ENCODE measurements around the gene AKIRIN1. TPM values are rescaled to one million over a fixed set of nuclear protein-coding genes. Genes with fewer than 3 reads are reported as not detected.
"Not testable (repeated sequence)": the region's sequence is repeated elsewhere in the genome, so short reads cannot be mapped to it uniquely, and the experiment has no call there.

Gene AKIRIN1
- total RNA-seq, 2 donors from 2014 or later, result 128 to 137 TPM

DNA sequence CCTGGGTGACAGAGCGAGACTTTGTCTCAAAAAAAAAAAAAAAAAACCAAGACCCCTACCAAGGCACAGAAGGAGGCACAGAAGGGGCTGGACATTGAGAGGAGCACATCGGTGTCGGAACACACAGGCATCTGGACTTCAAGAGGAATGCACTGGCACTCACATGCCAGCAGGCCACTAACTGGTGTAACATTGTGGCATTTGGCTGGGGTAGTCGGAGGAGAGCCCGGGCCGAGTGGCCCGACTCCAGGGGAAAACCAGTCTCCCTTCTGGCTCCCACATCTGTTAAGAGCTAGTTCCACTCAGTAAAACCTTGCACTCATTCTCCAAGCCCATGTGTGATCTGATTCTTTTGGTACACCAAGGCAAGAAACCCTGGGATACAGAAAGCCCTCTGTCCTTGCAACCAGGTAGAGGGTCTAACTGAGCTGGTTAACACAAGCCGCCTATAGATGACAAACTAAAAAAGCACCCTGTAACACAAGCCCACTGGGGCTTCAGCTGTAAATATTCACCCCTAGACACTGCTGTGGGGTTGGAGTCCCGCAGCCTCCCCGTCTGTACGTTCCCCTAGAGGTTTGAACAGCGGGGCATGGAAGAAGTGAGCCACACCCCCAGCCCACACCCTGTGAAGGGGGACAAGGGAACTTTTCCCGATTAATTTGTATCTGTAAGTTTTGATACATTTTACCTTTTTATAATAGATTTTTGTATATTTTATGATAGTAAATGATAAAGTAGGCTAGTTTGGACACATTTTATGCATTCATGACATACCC, 17.2 kb upstream of the AKIRIN1 start:
- H3K9me3 Mint-ChIP-seq, result peaks cover 16% of the 10 kb centered on the region

DNA sequence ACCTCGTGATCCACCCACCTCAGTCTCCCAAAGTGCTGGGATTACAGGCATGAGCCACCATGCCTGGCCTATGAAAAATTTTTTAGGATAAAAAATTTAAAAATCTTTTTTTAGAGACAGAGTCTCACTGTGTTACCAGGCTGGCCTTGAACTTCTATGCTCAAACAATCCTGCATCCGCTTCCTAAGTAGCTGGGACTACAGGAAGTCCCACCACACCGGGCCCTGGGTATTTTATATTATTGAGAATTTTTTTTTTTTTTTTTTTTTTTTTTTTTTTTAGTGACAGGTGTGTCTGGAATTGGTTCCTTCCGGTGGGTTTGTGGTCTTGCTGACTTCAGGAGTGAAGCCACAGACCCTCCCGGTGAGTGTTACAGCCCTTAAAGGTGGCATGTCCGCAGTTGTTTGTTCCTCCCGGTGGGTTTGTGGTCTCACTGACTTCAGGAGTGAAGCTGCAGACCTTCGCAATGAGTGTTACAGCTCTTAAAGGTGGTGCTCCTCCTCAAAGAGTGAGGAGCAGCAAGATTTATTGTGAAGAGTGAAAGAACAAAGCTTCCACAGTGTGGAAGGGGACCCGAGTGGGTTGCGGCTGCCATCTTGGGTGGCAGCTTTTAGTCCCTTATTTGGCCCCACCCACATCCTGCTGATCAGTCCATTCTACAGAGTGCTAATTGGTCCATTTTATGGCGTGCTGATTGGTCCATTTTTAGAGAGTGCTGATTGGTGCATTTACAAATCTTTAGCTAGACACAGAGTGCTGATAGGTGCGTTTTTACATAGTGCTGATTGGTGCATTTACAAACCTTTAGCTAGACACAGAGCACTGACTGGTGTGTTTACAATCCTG, 13.5 kb upstream of the AKIRIN1 start:
- H3K4me1 Mint-ChIP-seq; H3K4me1 ChIP-seq (ENCODE audit: control insufficient read depth, insufficient read depth, low read length); H3K27me3 ChIP-seq (ENCODE audit: control insufficient read depth, insufficient read depth, low read length, poor library complexity, severe bottlenecking); H3K27ac ChIP-seq (ENCODE audit: low read depth, low read length); H3K36me3 Mint-ChIP-seq (ENCODE audit: low read depth); H3K4me3 ChIP-seq (ENCODE audit: low read length); H3K36me3 ChIP-seq (ENCODE audit: control insufficient read depth, insufficient read depth, low read length); H3K9me3 ChIP-seq (ENCODE audit: control insufficient read depth, low read length); DNase-seq; H3K27ac Mint-ChIP-seq; H3K27me3 Mint-ChIP-seq (ENCODE audit: insufficient read depth); H3K4me3 Mint-ChIP-seq; H3K9ac ChIP-seq (ENCODE audit: extremely low read depth, low read length, poor library complexity, severe bottlenecking): not testable (repeated sequence)
- 91 to 96% methylated on average over 9 to 12 of the region's 12 CpGs for WGBS, 2 experiments (ENCODE audit: insufficient coverage in 1 of 2, insufficient read length in 1 of 2)
- H3K9me3 Mint-ChIP-seq, result peaks cover 32% of the 10 kb centered on the region

More for the DNA sequence above, 17.2 kb upstream of the AKIRIN1 start:
- no peak overlapping the region for H3K9ac ChIP-seq (ENCODE audit: extremely low read depth, low read length, poor library complexity, severe bottlenecking)
- H3K36me3 ChIP-seq (ENCODE audit: control insufficient read depth, insufficient read depth, low read length), result no peaks in the 10 kb centered on the region
- 89 to 97% methylated on average over 6 to 12 of the region's 13 CpGs for WGBS, 2 experiments (ENCODE audit: insufficient coverage in 1 of 2, insufficient read length in 1 of 2)
- H3K4me1 Mint-ChIP-seq, result peaks cover 7% of the 10 kb centered on the region
- no peak overlapping the region for H3K4me3 ChIP-seq (ENCODE audit: low read length)
- H3K36me3 Mint-ChIP-seq (ENCODE audit: low read depth), result no peaks in the 10 kb centered on the region
- H3K27ac Mint-ChIP-seq, result no peak overlapping the region
- no peak for DNase-seq
- H3K27me3 Mint-ChIP-seq (ENCODE audit: insufficient read depth), result peaks cover 10% of the 10 kb centered on the region
- H3K9me3 ChIP-seq (ENCODE audit: control insufficient read depth, low read length), result peaks cover 6% of the 10 kb centered on the region
- no peaks in the 10 kb centered on the region for H3K4me1 ChIP-seq (ENCODE audit: control insufficient read depth, insufficient read depth, low read length)
- no peaks in the 10 kb centered on the region for H3K27me3 ChIP-seq (ENCODE audit: control insufficient read depth, insufficient read depth, low read length, poor library complexity, severe bottlenecking)
- H3K27ac ChIP-seq (ENCODE audit: low read depth, low read length), result no peak overlapping the region
- TF ChIP-seq, protein P1, sequence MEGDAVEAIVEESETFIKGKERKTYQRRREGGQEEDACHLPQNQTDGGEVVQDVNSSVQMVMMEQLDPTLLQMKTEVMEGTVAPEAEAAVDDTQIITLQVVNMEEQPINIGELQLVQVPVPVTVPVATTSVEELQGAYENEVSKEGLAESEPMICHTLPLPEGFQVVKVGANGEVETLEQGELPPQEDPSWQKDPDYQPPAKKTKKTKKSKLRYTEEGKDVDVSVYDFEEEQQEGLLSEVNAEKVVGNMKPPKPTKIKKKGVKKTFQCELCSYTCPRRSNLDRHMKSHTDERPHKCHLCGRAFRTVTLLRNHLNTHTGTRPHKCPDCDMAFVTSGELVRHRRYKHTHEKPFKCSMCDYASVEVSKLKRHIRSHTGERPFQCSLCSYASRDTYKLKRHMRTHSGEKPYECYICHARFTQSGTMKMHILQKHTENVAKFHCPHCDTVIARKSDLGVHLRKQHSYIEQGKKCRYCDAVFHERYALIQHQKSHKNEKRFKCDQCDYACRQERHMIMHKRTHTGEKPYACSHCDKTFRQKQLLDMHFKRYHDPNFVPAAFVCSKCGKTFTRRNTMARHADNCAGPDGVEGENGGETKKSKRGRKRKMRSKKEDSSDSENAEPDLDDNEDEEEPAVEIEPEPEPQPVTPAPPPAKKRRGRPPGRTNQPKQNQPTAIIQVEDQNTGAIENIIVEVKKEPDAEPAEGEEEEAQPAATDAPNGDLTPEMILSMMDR (conservative IDR thresholded peaks at IDR 0.05), result no peak
- H3K4me3 Mint-ChIP-seq, result no peak overlapping the region

DNA sequence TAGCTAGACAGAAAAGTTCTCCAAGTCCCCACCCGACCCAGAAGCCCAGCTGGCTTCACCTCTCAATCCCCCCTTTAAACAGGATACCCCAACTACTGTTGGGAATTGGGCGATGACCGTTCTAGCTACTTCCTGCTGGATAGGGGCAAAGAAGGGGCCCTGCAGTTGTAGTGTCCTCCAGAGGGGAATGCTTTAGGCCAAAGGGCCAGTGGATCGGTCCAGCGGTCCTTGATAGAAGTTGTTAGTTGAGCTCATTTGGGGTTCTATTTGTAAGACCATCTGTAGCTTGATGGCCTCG, 12.9 kb upstream of the AKIRIN1 start:
- DNase-seq; H3K36me3 Mint-ChIP-seq (ENCODE audit: low read depth); H3K27me3 ChIP-seq (ENCODE audit: control insufficient read depth, insufficient read depth, low read length, poor library complexity, severe bottlenecking); H3K27ac ChIP-seq (ENCODE audit: low read depth, low read length); H3K9ac ChIP-seq (ENCODE audit: extremely low read depth, low read length, poor library complexity, severe bottlenecking); H3K27ac Mint-ChIP-seq; H3K4me1 ChIP-seq (ENCODE audit: control insufficient read depth, insufficient read depth, low read length); H3K27me3 Mint-ChIP-seq (ENCODE audit: insufficient read depth); H3K36me3 ChIP-seq (ENCODE audit: control insufficient read depth, insufficient read depth, low read length); H3K9me3 ChIP-seq (ENCODE audit: control insufficient read depth, low read length); H3K4me3 ChIP-seq (ENCODE audit: low read length); H3K4me1 Mint-ChIP-seq; H3K4me3 Mint-ChIP-seq: not testable (repeated sequence)
- peaks cover 32% of the 10 kb centered on the region for H3K9me3 Mint-ChIP-seq
- WGBS, 2 experiments (ENCODE audit: insufficient coverage in 1 of 2, insufficient read length in 1 of 2), result 90 to 91% methylated on average over 2 to 6 of the region's 6 CpGs

DNA sequence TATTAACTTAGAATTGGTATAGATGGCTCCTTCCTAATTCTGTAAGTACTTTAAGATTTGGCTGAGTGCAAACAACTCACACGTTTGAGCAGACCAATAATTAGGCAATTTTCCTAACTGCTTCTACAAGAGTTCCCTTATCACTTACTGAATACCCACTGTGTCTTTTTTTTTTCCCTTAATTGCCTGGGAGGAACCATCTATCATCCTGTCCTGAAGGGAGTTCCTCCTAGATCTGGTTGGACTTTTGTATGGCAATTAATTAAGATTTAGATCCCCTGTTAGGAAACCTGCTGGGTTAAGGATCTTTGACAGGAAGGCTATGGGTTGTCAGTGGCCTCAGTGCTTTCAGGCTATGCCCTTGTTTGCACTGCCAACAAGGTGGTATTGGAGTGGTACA, 11.7 kb upstream of the AKIRIN1 start:
- not testable (repeated sequence) for H3K27ac Mint-ChIP-seq; H3K4me3 ChIP-seq (ENCODE audit: low read length); H3K4me1 ChIP-seq (ENCODE audit: control insufficient read depth, insufficient read depth, low read length); H3K27ac ChIP-seq (ENCODE audit: low read depth, low read length); H3K4me1 Mint-ChIP-seq; H3K36me3 ChIP-seq (ENCODE audit: control insufficient read depth, insufficient read depth, low read length); H3K27me3 ChIP-seq (ENCODE audit: control insufficient read depth, insufficient read depth, low read length, poor library complexity, severe bottlenecking); H3K36me3 Mint-ChIP-seq (ENCODE audit: low read depth); H3K9ac ChIP-seq (ENCODE audit: extremely low read depth, low read length, poor library complexity, severe bottlenecking); DNase-seq; H3K9me3 ChIP-seq (ENCODE audit: control insufficient read depth, low read length); H3K27me3 Mint-ChIP-seq (ENCODE audit: insufficient read depth); H3K4me3 Mint-ChIP-seq
- H3K9me3 Mint-ChIP-seq, result peaks cover 32% of the 10 kb centered on the region
- WGBS, 2 experiments (ENCODE audit: insufficient coverage in 1 of 2, insufficient read length in 1 of 2), result 73 to 78% methylated on average over 1 of the region's 1 CpG
